ENCODE results near the gene PDYN.

Gene PDYN

GRCh38 chr20:1997483-1998192 is 3.8 kb upstream of the PDYN start:
- CTCF ChIA-PET = no interaction called here
- no peak for TF ChIP-seq CTCF (IDR thresholded peaks at IDR 0.05; ENCODE audit: control extremely low read depth, extremely low read depth, low read depth, missing control alignments)
- POLR2A ChIA-PET = no interaction called here
- DNase-seq (ENCODE audit: extremely low spot score) = no peak

- ChIA-PET CTCF (interaction anchor here (0.9 kb wide), 1 partner anchor 31 kb away, joined by 3 read pairs; no protein-coding TSS in a partner anchor), POLR2A (no interaction called here)
- DNase-seq (ENCODE audit: extremely low spot score) = no peak
- TF ChIP-seq CTCF (IDR thresholded peaks at IDR 0.05; ENCODE audit: control extremely low read depth, extremely low read depth, low read depth, missing control alignments) = no peak
These were observed 1.9 kb upstream of the PDYN start for GRCh38 chr20:1995531-1996310.

- DNase-seq (ENCODE audit: extremely low spot score) = no peak
- ChIA-PET CTCF (interaction anchor here (0.9 to 1.4 kb wide), 2 partner anchors 11 to 30 kb away, joined by 3 read pairs; no protein-coding TSS in a partner anchor), POLR2A (no interaction called here)
- TF ChIP-seq CTCF (IDR thresholded peaks at IDR 0.05; ENCODE audit: control extremely low read depth, extremely low read depth, low read depth, missing control alignments) = no peak
These were observed 769 bp upstream of the PDYN start for GRCh38 chr20:1994627-1995026.

GRCh38 chr20:1992359-1993110 is 1.3 kb downstream of the PDYN start:
- no peak for TF ChIP-seq CTCF (IDR thresholded peaks at IDR 0.05; ENCODE audit: control extremely low read depth, extremely low read depth, low read depth, missing control alignments)
- POLR2A ChIA-PET = no interaction called here
- no peak for DNase-seq (ENCODE audit: extremely low spot score)
- CTCF ChIA-PET = interaction anchor here (0.9 kb wide), 1 partner anchor 26 kb away, joined by 3 read pairs; no protein-coding TSS in a partner anchor

GRCh38 chr20:1987826-1988225 is 6.0 kb downstream of the PDYN start:
- no peak for DNase-seq (ENCODE audit: extremely low spot score)
- ChIA-PET POLR2A (no interaction called here), CTCF (interaction anchor here (0.8 to 2.1 kb wide), 3 partner anchors 16 to 200 kb away, joined by 3 to 11 read pairs (median 3); no protein-coding TSS in a partner anchor)

More at GRCh38 chr20:1987826-1988225, 6.0 kb downstream of the PDYN start:
- TF ChIP-seq CTCF (IDR thresholded peaks at IDR 0.05; ENCODE audit: control extremely low read depth, extremely low read depth, low read depth, missing control alignments) = no peak
